ENCODE data around the gene CFD. TPM values are rescaled to one million over a fixed set of nuclear protein-coding genes. Genes with fewer than 3 reads are reported as not detected.

CFD gene
- total and polyA plus RNA-seq, 2 experiments from 2014 or later, result 0.90 to 4.7 TPM

- no peak for TF ChIP-seq EZH2 (IDR thresholded peaks at IDR 0.05; ENCODE audit: low read depth, unreplicated experiment)
- no peak for TF ChIP-seq EZH2phosphoT487 (IDR thresholded peaks at IDR 0.05; ENCODE audit: unreplicated experiment)
- TF ChIP-seq POLR2AphosphoS5 (IDR thresholded peaks at IDR 0.05; ENCODE audit: low read depth), result no peak; the same call in 1 of the 2 replicates
- no peak for TF ChIP-seq ZNF114 (CRISPR knock-in tag; IDR thresholded peaks at IDR 0.05)
- TF ChIP-seq CREB1 (CRISPR knock-in tag; IDR thresholded peaks at IDR 0.05; ENCODE audit: low read depth), result no peak
- no peak for TF ChIP-seq JUNB (IDR thresholded peaks at IDR 0.05; ENCODE audit: unreplicated experiment)
- no peak for TF ChIP-seq STAT1 (IDR thresholded peaks at IDR 0.05; ENCODE audit: unreplicated experiment)
- no peak for TF ChIP-seq NANOG (IDR thresholded peaks at IDR 0.05; ENCODE audit: borderline replicate concordance)
- no peak for TF ChIP-seq ZNF331 (CRISPR knock-in tag; IDR thresholded peaks at IDR 0.05; ENCODE audit: low read depth)
- TF ChIP-seq, protein P1, sequence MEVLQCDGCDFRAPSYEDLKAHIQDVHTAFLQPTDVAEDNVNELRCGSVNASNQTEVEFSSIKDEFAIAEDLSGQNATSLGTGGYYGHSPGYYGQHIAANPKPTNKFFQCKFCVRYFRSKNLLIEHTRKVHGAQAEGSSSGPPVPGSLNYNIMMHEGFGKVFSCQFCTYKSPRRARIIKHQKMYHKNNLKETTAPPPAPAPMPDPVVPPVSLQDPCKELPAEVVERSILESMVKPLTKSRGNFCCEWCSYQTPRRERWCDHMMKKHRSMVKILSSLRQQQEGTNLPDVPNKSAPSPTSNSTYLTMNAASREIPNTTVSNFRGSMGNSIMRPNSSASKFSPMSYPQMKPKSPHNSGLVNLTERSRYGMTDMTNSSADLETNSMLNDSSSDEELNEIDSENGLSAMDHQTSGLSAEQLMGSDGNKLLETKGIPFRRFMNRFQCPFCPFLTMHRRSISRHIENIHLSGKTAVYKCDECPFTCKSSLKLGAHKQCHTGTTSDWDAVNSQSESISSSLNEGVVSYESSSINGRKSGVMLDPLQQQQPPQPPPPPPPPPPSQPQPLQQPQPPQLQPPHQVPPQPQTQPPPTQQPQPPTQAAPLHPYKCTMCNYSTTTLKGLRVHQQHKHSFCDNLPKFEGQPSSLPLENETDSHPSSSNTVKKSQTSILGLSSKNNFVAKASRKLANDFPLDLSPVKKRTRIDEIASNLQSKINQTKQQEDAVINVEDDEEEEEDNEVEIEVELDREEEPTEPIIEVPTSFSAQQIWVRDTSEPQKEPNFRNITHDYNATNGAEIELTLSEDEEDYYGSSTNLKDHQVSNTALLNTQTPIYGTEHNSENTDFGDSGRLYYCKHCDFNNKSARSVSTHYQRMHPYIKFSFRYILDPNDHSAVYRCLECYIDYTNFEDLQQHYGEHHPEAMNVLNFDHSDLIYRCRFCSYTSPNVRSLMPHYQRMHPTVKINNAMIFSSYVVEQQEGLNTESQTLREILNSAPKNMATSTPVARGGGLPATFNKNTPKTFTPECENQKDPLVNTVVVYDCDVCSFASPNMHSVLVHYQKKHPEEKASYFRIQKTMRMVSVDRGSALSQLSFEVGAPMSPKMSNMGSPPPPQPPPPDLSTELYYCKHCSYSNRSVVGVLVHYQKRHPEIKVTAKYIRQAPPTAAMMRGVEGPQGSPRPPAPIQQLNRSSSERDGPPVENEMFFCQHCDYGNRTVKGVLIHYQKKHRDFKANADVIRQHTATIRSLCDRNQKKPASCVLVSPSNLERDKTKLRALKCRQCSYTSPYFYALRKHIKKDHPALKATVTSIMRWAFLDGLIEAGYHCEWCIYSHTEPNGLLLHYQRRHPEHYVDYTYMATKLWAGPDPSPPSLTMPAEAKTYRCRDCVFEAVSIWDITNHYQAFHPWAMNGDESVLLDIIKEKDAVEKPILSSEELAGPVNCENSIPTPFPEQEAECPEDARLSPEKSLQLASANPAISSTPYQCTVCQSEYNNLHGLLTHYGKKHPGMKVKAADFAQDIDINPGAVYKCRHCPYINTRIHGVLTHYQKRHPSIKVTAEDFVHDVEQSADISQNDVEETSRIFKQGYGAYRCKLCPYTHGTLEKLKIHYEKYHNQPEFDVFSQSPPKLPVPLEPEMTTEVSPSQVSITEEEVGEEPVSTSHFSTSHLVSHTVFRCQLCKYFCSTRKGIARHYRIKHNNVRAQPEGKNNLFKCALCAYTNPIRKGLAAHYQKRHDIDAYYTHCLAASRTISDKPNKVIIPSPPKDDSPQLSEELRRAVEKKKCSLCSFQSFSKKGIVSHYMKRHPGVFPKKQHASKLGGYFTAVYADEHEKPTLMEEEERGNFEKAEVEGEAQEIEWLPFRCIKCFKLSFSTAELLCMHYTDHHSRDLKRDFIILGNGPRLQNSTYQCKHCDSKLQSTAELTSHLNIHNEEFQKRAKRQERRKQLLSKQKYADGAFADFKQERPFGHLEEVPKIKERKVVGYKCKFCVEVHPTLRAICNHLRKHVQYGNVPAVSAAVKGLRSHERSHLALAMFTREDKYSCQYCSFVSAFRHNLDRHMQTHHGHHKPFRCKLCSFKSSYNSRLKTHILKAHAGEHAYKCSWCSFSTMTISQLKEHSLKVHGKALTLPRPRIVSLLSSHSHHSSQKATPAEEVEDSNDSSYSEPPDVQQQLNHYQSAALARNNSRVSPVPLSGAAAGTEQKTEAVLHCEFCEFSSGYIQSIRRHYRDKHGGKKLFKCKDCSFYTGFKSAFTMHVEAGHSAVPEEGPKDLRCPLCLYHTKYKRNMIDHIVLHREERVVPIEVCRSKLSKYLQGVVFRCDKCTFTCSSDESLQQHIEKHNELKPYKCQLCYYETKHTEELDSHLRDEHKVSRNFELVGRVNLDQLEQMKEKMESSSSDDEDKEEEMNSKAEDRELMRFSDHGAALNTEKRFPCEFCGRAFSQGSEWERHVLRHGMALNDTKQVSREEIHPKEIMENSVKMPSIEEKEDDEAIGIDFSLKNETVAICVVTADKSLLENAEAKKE (CRISPR knock-in tag; IDR thresholded peaks at IDR 0.05), result no peak
- TF ChIP-seq, protein P2, sequence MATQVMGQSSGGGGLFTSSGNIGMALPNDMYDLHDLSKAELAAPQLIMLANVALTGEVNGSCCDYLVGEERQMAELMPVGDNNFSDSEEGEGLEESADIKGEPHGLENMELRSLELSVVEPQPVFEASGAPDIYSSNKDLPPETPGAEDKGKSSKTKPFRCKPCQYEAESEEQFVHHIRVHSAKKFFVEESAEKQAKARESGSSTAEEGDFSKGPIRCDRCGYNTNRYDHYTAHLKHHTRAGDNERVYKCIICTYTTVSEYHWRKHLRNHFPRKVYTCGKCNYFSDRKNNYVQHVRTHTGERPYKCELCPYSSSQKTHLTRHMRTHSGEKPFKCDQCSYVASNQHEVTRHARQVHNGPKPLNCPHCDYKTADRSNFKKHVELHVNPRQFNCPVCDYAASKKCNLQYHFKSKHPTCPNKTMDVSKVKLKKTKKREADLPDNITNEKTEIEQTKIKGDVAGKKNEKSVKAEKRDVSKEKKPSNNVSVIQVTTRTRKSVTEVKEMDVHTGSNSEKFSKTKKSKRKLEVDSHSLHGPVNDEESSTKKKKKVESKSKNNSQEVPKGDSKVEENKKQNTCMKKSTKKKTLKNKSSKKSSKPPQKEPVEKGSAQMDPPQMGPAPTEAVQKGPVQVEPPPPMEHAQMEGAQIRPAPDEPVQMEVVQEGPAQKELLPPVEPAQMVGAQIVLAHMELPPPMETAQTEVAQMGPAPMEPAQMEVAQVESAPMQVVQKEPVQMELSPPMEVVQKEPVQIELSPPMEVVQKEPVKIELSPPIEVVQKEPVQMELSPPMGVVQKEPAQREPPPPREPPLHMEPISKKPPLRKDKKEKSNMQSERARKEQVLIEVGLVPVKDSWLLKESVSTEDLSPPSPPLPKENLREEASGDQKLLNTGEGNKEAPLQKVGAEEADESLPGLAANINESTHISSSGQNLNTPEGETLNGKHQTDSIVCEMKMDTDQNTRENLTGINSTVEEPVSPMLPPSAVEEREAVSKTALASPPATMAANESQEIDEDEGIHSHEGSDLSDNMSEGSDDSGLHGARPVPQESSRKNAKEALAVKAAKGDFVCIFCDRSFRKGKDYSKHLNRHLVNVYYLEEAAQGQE (IDR thresholded peaks at IDR 0.05; ENCODE audit: unreplicated experiment), result no peak
- TF ChIP-seq, protein P3, sequence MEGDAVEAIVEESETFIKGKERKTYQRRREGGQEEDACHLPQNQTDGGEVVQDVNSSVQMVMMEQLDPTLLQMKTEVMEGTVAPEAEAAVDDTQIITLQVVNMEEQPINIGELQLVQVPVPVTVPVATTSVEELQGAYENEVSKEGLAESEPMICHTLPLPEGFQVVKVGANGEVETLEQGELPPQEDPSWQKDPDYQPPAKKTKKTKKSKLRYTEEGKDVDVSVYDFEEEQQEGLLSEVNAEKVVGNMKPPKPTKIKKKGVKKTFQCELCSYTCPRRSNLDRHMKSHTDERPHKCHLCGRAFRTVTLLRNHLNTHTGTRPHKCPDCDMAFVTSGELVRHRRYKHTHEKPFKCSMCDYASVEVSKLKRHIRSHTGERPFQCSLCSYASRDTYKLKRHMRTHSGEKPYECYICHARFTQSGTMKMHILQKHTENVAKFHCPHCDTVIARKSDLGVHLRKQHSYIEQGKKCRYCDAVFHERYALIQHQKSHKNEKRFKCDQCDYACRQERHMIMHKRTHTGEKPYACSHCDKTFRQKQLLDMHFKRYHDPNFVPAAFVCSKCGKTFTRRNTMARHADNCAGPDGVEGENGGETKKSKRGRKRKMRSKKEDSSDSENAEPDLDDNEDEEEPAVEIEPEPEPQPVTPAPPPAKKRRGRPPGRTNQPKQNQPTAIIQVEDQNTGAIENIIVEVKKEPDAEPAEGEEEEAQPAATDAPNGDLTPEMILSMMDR (conservative IDR thresholded peaks at IDR 0.05; ENCODE audit: low read depth in 2 of 2), result no peak
- TF ChIP-seq, protein P4, sequence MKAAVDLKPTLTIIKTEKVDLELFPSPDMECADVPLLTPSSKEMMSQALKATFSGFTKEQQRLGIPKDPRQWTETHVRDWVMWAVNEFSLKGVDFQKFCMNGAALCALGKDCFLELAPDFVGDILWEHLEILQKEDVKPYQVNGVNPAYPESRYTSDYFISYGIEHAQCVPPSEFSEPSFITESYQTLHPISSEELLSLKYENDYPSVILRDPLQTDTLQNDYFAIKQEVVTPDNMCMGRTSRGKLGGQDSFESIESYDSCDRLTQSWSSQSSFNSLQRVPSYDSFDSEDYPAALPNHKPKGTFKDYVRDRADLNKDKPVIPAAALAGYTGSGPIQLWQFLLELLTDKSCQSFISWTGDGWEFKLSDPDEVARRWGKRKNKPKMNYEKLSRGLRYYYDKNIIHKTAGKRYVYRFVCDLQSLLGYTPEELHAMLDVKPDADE (IDR thresholded peaks at IDR 0.05), result no peak
- no peak overlapping the region for H3K4me3 Mint-ChIP-seq
- Histone ChIP-seq H3K9me2 (ENCODE audit: insufficient read depth) (no peaks in the 10 kb centered on the region), H3K27ac (ENCODE audit: low read depth) (peak overlapping the region; percentile 22), H3K4me3 (no peak overlapping the region), H3K4me2 (no peak overlapping the region), H3K36me3 (ENCODE audit: insufficient read depth) (peaks cover 41% of the 10 kb centered on the region), H4K20me1 (replicated peaks; ENCODE audit: insufficient read depth) (peaks cover 41% of the 10 kb centered on the region), H3K79me2 (replicated peaks; ENCODE audit: insufficient read depth) (peaks cover 29% of the 10 kb centered on the region), H2AFZ (no peak overlapping the region), H3F3A (replicated peaks; ENCODE audit: low read depth) (peaks cover 60% of the 10 kb centered on the region), H3K27me3 (ENCODE audit: insufficient read depth) (no peaks in the 10 kb centered on the region), H3K4me1 (ENCODE audit: insufficient read depth) (no peaks in the 10 kb centered on the region; the same call in 1 of the 2 replicates)
- no peak overlapping the region for H3K27ac Mint-ChIP-seq
- ATAC-seq (no peak), DNase-seq (ENCODE audit: low spot score) (peak; percentile 21)
- peaks cover 66% of the 10 kb centered on the region for H3K36me3 Mint-ChIP-seq (ENCODE audit: low read depth)
- H3K27me3 Mint-ChIP-seq (ENCODE audit: insufficient read depth, low read depth, poor library complexity), result peaks cover 36% of the 10 kb centered on the region
- H3K9me3 Mint-ChIP-seq, result no peaks in the 10 kb centered on the region; the same call in 2 of the 3 replicates
- H3K4me1 Mint-ChIP-seq, result peaks cover 9% of the 10 kb centered on the region; the same call in 2 of the 3 replicates
Observed at GRCh38 chr19:810077-810855, 49.2 kb upstream of the CFD start.

Data from GM23338 (cell line).